GM21447 (cell line): Measurements from ENCODE around the gene LRRC25.

Experiments
- ATAC-seq: cut with Tn5 transposase; IDR thresholded peaks from one replicate; pipeline ENCODE4 v1.9.1; 2021; ENCODE audit not compliant: unreplicated experiment

Gene LRRC25

GRCh38 chr19:18424890-18425514 lies 27.6 kb upstream of the LRRC25 start:
- no peak for ATAC-seq

DNA sequence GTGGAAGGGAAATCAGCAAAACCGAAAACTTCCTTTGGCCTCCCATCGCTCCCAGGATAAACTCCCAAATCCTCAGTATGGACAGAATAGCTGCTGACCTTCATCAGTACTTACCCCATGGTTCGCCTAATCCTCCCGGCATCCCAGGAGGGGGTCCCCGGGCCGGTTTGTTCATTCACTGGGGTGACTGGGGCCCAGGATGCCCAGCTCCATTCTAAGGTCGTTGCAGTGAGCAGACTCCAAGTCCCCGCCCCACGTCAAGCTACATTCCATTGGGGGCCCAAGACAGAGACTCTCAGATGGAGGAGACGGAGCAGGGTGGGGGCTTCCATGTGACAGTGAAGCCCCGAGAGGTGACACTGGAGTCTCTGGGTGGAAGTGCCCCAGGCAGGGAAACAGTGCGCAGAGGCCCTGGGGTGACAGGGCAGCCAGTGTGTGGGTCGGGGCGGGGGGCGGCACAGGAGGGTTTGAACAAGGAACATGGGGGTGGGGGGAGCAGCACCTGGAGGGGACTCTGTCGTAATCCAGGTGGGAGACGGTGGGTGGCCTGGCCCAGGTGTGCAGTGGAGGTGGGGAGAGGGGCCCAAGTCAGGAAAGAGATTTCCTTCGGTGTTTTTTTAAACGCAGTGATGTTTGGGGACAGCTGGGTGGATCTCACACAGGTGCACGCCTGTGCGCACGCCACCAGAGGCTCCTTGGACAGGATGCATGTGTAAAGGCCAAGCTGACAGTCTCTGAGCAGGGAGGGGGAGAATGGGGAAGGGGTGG lies 26.9 kb upstream of the LRRC25 start:
- ATAC-seq = no peak

GRCh38 chr19:18423258-18424020 lies 26.0 kb upstream of the LRRC25 start:
- ATAC-seq = no peak

- ATAC-seq = no peak
Observed at GRCh38 chr19:18422530-18423191, 25.2 kb upstream of the LRRC25 start.

GRCh38 chr19:18421371-18421959 lies 24.0 kb upstream of the LRRC25 start:
- no peak for ATAC-seq

GRCh38 chr19:18420930-18421329 lies 23.5 kb upstream of the LRRC25 start:
- no peak for ATAC-seq

GRCh38 chr19:18419699-18420460 lies 22.5 kb upstream of the LRRC25 start:
- no peak for ATAC-seq

DNA sequence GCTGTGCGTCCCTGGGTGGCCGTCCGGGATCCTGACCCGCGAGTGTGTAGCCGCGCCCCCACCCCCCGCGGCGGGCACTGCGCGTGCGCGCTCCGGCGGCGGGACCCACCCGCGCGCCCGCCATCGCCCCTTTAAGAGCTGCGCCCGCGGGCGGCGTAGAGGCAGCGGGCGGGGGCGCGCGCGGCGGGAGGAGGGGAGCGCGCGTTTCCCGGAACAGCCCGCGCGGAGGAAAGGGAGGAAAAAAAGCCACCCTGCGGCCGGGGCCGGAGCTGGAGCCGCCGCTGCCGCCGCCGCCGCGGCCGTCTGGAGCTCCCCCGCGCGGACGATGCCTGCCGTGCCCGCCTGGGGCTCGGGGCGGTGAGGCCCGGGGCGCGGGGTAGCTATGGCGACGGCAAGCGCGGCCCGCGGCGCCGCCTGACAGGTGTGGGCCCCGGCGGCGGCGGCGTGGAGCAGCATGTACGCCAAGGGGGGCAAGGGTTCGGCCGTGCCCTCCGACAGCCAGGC lies 21.8 kb upstream of the LRRC25 start, which contains the start of gene SSBP4:
SSBP4 (plus strand) TSS at position 204 of the 504 bp plus-strand sequence; CDS start at position 455, 251 bp downstream.
- ATAC-seq = peak; percentile 40

GRCh38 chr19:18418483-18419194 lies 21.2 kb upstream of the LRRC25 start:
- ATAC-seq = no peak

GRCh38 chr19:18418029-18418482 lies 20.6 kb upstream of the LRRC25 start:
- no peak for ATAC-seq

DNA sequence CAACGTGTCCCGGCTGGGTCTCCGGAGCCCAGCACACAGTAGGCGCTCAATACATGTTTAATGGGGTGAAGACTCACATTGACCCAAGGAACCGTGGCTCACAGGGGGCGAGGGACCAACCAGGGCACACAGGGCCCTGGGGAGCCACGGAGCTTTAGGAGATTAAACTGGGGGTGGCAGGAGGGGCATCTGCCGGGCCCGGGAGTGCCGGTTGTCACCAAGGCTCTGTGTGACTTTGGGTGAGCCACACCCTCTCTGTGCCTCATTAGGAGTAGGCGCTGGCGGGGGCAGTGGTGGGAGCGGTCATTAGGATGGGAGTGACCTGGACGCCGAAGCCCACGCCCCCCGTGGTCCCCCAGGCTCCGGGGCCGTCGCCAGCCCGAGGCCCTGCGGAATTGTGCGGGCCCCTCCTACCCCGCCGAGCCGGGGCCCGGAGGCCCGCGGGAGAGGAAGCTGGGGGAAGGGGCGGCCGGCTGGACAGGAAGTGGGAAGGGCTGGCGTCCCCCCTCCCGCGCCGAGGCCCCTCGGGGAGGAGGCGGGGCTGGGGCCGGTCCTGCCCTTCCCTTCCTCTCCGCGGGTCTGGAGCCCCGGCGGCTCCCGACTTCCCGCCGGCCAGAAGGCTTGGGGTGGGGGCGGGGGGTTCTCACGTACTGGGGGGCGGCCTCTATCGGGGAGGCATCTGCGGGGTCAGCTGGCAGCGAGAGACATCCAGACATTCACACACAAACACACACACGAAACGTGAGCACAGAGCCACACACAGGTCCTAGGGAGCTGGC lies 20.0 kb upstream of the LRRC25 start:
- no peak for ATAC-seq

DNA sequence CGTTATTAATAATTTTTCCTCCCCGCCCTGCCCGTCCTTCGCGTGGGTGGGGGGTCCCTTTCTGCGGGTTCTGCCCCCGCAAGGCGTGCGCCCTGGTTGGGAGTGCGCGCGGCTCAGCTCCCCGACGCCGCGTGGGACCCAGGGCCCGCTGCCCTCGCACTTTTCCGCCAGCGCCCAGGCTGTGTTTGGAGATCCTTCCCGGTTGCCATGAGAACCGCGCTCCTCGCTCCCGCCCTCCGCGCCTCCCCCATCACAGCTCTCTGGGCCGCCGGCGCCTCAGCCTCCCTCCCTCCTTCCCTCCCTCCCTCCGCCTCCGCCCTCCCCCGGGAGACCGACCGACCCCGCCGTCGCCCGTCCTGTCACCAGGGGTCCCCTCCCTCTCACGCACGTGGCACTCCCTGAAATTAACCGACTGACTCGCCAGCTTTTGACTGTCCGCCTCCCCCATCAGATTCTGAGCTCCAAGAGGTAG lies 19.4 kb upstream of the LRRC25 start:
- no peak for ATAC-seq

- no peak for ATAC-seq
Observed at GRCh38 chr19:18415178-18415867, 17.9 kb upstream of the LRRC25 start.

GRCh38 chr19:18414504-18415177 lies 17.2 kb upstream of the LRRC25 start:
- no peak for ATAC-seq

GRCh38 chr19:18412610-18413239 lies 15.3 kb upstream of the LRRC25 start:
- ATAC-seq = no peak

DNA sequence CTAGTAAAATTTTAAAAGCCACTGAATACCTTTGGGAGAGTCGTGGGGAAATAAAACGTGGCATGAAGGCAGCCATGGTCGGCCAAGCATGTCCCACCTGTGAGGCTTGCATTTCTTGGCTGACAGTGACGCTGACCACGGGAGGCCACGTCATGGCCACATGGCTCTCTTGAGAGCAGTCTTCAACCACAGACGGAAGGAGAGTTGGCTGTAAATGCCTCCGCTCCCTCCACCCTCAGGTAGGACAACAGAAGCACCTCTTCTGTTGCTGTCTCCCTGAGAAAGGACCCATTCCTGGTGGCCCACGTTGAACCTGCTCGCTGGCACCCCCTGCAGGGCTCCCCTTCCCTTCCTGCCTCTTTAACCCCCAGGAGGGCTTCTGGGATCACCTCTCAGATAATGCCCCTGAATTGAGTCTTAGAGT lies 10.6 kb upstream of the LRRC25 start:
- peak; percentile 74 for ATAC-seq

GRCh38 chr19:18406749-18407148 lies 9.3 kb upstream of the LRRC25 start:
- ATAC-seq = no peak
